GM10847 (cell line): Measurements from ENCODE around the gene ZBTB2.

Experiments
- POLR2A ChIP-seq: IDR thresholded peaks from 2 replicates; pipeline ENCODE4 v1.6.1; 2011; ENCODE audit not compliant: insufficient read length; ENCODE audit errors: extremely low read depth

Gene ZBTB2

GRCh38 chr6:151358475-151358874 is 32.9 kb downstream of the ZBTB2 start:
- no peak for TF ChIP-seq POLR2A

- TF ChIP-seq POLR2A: no peak
Measured at GRCh38 chr6:151357758-151358436, 33.5 kb downstream of the ZBTB2 start.

GRCh38 chr6:151353795-151354194 is 37.6 kb downstream of the ZBTB2 start:
- TF ChIP-seq POLR2A: no peak

GRCh38 chr6:151352410-151353396 is 38.7 kb downstream of the ZBTB2 start:
- TF ChIP-seq POLR2A: no peak

GRCh38 chr6:151351731-151352130 is 39.6 kb downstream of the ZBTB2 start:
- no peak for TF ChIP-seq POLR2A

GRCh38 chr6:151351146-151351700 is 40.1 kb downstream of the ZBTB2 start:
- no peak for TF ChIP-seq POLR2A

GRCh38 chr6:151350442-151351145 is 40.8 kb downstream of the ZBTB2 start:
- no peak for TF ChIP-seq POLR2A

GRCh38 chr6:151349651-151350270 is 41.6 kb downstream of the ZBTB2 start:
- TF ChIP-seq POLR2A: no peak

GRCh38 chr6:151341476-151342195 is 49.7 kb downstream of the ZBTB2 start:
- no peak for TF ChIP-seq POLR2A

GRCh38 chr6:151340219-151340978 is 51.0 kb downstream of the ZBTB2 start:
- TF ChIP-seq POLR2A: no peak

- no peak for TF ChIP-seq POLR2A
Measured at GRCh38 chr6:151339369-151339768, 52.0 kb downstream of the ZBTB2 start.

GRCh38 chr6:151338651-151339200 is 52.6 kb downstream of the ZBTB2 start:
- no peak for TF ChIP-seq POLR2A

GRCh38 chr6:151335930-151336329 is 55.4 kb downstream of the ZBTB2 start:
- no peak for TF ChIP-seq POLR2A
